A549 (cell line): ENCODE results near the gene SRSF11. TPM values are rescaled to one million over a fixed set of nuclear protein-coding genes. Genes with fewer than 3 reads are reported as not detected.

Experiments
- ATAC-seq, 2 experiments: fragments of 200-7000 bp in 1 of 2; fragments of >200 bp in 1 of 2; cut with Nextera tagmentation in 1 of 2; cut with Tn5 transposase in 1 of 2; 3 replicates each; pipeline versions ENCODE4 v1.8.0 to v1.9.1; 2018 to 2020; ENCODE audit warnings: mild to moderate bottlenecking in 1 of 2, moderate library complexity in 1 of 2
- CTCF ChIA-PET: fragments of 300-600 bp; sonication (Branson Sonifier 250); formaldehyde crosslinking; extraction: SDS; loops from one replicate; lab custom pipeline; 2021; ENCODE audit warnings: antibody characterized with exemption, inconsistent platforms; lab: Yijun Ruan, JAX
- POLR2A ChIA-PET: fragments of 350-600 bp; formaldehyde crosslinking; extraction: SDS; loops from one replicate; lab custom pipeline; 2021; ENCODE audit warnings: antibody characterized with exemption, inconsistent platforms; lab: Yijun Ruan, JAX
- DNase-seq, 2 experiments: peaks; one replicate each; pipeline versions ENCODE4 v3.0.0 to v3.0.0-alpha.2; 2011 to 2016; ENCODE audit warnings: low read depth in 1 of 2, low spot score in 1 of 2
- FAIRE-seq: peaks from 2 replicates; lab custom pipeline; 2011; peaks lifted over from hg19 to GRCh38; lab: Jason Lieb, UNC
- H3K27ac ChIP-seq, 2 experiments: fragments of >200 bp; sonication (Bioruptor Twin); formaldehyde crosslinking; 3 replicates each; pipeline ENCODE4 v1.5.1; 2016 to 2017
- H3K4me1 ChIP-seq: fragments of >200 bp; sonication (Bioruptor Twin); formaldehyde crosslinking; 3 replicates; pipeline ENCODE4 v1.6.1; 2016
- H3K4me2 ChIP-seq: fragments of >200 bp; sonication (Bioruptor Twin); formaldehyde crosslinking; 3 replicates; pipeline ENCODE4 v1.6.1; 2016
- H3K4me3 ChIP-seq: fragments of >200 bp; sonication (Bioruptor Twin); formaldehyde crosslinking; 3 replicates; pipeline ENCODE4 v1.5.1; 2016
- H3K9me3 ChIP-seq: fragments of >200 bp; sonication (Bioruptor Twin); formaldehyde crosslinking; 3 replicates; pipeline ENCODE4 v1.6.1; 2016
- CBX8 ChIP-seq: fragments of 200-600 bp; sonication (generic); IDR thresholded peaks from 2 replicates; pipeline ENCODE4 v1.6.1; 2016
- CHD4 ChIP-seq: fragments of 200-600 bp; sonication (generic); IDR thresholded peaks from 2 replicates; pipeline ENCODE4 v1.6.1; 2016; ENCODE audit warnings: antibody characterized with exemption, mild to moderate bottlenecking, borderline replicate concordance
- EHMT2 ChIP-seq: fragments of 200-600 bp; sonication (generic); IDR thresholded peaks from 2 replicates; pipeline ENCODE4 v1.6.1; 2016; ENCODE audit warnings: antibody characterized with exemption, low read depth, mild to moderate bottlenecking, moderate library complexity
- ELK1 ChIP-seq: fragments of 150-350 bp; IDR thresholded peaks from 2 replicates; pipeline ENCODE4 v1.6.1; 2014; ENCODE audit warnings: low read depth, mild to moderate bottlenecking, low read length
- EP300 ChIP-seq, 2 experiments: fragments of >200 bp; sonication (Bioruptor Twin); formaldehyde crosslinking; IDR thresholded peaks; 2 replicates in 1 of 2; 3 replicates in 1 of 2; pipeline ENCODE4 v1.6.1; 2016 to 2017
- ESRRA ChIP-seq: fragments of 150-350 bp; IDR thresholded peaks from 2 replicates; pipeline ENCODE4 v1.6.1; 2014; ENCODE audit warnings: mild to moderate bottlenecking, low read length, borderline replicate concordance
- FOSB ChIP-seq: fragments of 250-450 bp; sonication (Bioruptor Pico); IDR thresholded peaks from 2 replicates; pipeline ENCODE4 v1.5.0; 2020; ENCODE audit warnings: mild to moderate bottlenecking, moderate library complexity
- FOSL2 ChIP-seq, 2 experiments: fragments of 450-650 bp in 1 of 2; fragments of >200 bp in 1 of 2; sonication (Bioruptor Twin) in 1 of 2; formaldehyde crosslinking; IDR thresholded peaks; 2 replicates each; pipeline versions ENCODE4 v1.5.0 to v1.6.1; 2016 to 2020; ENCODE audit warnings: mild to moderate bottlenecking in 1 of 2, moderate library complexity in 1 of 2
- HES2 ChIP-seq: fragments of >200 bp; sonication (Bioruptor Twin); formaldehyde crosslinking; IDR thresholded peaks from 2 replicates; pipeline ENCODE4 v1.6.1; 2016
- JUN ChIP-seq, 2 experiments: fragments of >200 bp; sonication (Bioruptor Twin); formaldehyde crosslinking; IDR thresholded peaks; 2 replicates in 1 of 2; 3 replicates in 1 of 2; pipeline ENCODE4 v1.6.1; 2016 to 2017
- JUNB ChIP-seq: fragments of >200 bp; sonication (Bioruptor Twin); formaldehyde crosslinking; IDR thresholded peaks from 2 replicates; pipeline ENCODE4 v1.6.1; 2016
- KDM5A ChIP-seq: fragments of 200-600 bp; sonication (generic); IDR thresholded peaks from 2 replicates; pipeline ENCODE4 v1.6.1; 2016; ENCODE audit warnings: antibody characterized with exemption, mild to moderate bottlenecking
- NPAS2 ChIP-seq: fragments of 250-450 bp; sonication (Bioruptor Pico); IDR thresholded peaks from 2 replicates; pipeline ENCODE4 v1.8.0; 2022; ENCODE audit warnings: mild to moderate bottlenecking, moderate library complexity, borderline replicate concordance
- NR3C1 ChIP-seq: fragments of >200 bp; sonication (Bioruptor Twin); formaldehyde crosslinking; IDR thresholded peaks from 3 replicates; pipeline ENCODE4 v1.6.1; 2017
- POLR2A ChIP-seq: IDR thresholded peaks from 2 replicates; pipeline ENCODE4 v1.6.1; 2012; ENCODE audit warnings: mild to moderate bottlenecking, low read length
- POLR2AphosphoS2 ChIP-seq: conservative IDR thresholded peaks from 2 replicates; pipeline ENCODE4 v1.6.1; 2012; ENCODE audit warnings: low read length, improper control_type of control experiment, inconsistent platforms
- RARB ChIP-seq: fragments of 250-450 bp; sonication (Bioruptor Pico); IDR thresholded peaks from 2 replicates; pipeline ENCODE4 v1.8.0; 2021; ENCODE audit warnings: mild to moderate bottlenecking, moderate library complexity
- SMC3 ChIP-seq: fragments of >200 bp; sonication (Bioruptor Twin); formaldehyde crosslinking; IDR thresholded peaks from 3 replicates; pipeline ENCODE4 v1.6.1; 2018; ENCODE audit warnings: inconsistent platforms
- TFCP2L1 ChIP-seq: fragments of 250-450 bp; sonication (Bioruptor Pico); IDR thresholded peaks from 2 replicates; pipeline ENCODE4 v1.5.0; 2021; ENCODE audit warnings: mild to moderate bottlenecking
- ZSCAN20 ChIP-seq: fragments of 250-450 bp; sonication (Bioruptor Pico); IDR thresholded peaks from 2 replicates; pipeline ENCODE4 v1.8.0; 2022; ENCODE audit warnings: mild to moderate bottlenecking, moderate library complexity
- WGBS: methylation state at CpG from one replicate; pipeline ENCODE4 v1.1.6; 2017; ENCODE audit errors: missing lambda C conversion rate; 5-methylcytosine and 5-hydroxymethylcytosine counted together
- polyA plus RNA-seq, 4 experiments: library from polyadenylated mRNA; depleted of rRNA in 3 of 4; stranded (reverse); fragments of >200 nt; fragmentation: RNase III in 1 of 4; extraction: RNeasy Plus Mini Kit Qiagen cat#74134 plus additional on column Dnase treatment in 1 of 4; gene quantifications; 2 replicates in 3 of 4; 3 replicates in 1 of 4; pipeline ENCODE4 v1.2.3, GENCODE V29; 2011 to 2017
- TF ChIP-seq, protein P1 (sequence below): fragments of >200 bp; sonication (Bioruptor Twin); formaldehyde crosslinking; IDR thresholded peaks from 3 replicates; pipeline ENCODE4 v1.6.1; 2016

SRSF11 gene
- polyA plus RNA-seq, 2 of the 4 experiments (the other 2 are of a cell fraction) = 144 to 172 TPM

DNA sequence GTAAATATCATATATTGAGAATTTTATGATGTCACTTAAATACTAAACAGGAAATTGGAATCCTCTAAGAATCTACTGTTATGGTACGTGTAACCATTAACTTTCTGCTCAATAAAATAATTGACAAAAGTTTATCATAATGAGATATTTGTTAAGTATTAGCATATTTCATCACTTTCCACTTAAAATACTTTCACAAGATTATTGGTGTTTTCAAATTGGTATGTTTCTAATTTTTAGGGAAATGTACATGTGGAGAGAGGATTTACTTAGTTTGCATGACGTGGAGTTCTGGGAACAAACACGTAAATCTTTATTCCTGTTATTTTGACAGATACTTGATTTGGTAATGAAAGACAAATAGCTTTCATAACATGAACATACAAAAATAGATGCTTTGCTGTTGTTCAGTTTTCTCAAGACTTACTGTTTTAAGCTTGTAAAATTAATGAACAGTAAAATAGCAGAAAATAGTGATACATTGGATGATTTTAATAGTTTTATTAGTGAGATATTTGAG, 1.6 kb downstream of the SRSF11 start:
- Histone ChIP-seq H3K4me3 (peak overlapping the region; percentile 69), H3K9me3 (no peaks in the 10 kb centered on the region), H3K4me1 (peaks cover 49% of the 10 kb centered on the region), H3K4me2 (peak overlapping the region; percentile 83), H3K27ac (peak overlapping the region in 1 of 2 experiments; percentile 91; a peak in 2 of 6 replicates)
- ChIA-PET POLR2A (no interaction called here), CTCF (no interaction called here)
- 41% methylated on average over 3 of the region's 3 CpGs for WGBS
- no peak for ATAC-seq
- FAIRE-seq = no peak
- no peak for TF ChIP-seq TFCP2L1 (CRISPR knock-in tag)
- no peak for DNase-seq

DNA sequence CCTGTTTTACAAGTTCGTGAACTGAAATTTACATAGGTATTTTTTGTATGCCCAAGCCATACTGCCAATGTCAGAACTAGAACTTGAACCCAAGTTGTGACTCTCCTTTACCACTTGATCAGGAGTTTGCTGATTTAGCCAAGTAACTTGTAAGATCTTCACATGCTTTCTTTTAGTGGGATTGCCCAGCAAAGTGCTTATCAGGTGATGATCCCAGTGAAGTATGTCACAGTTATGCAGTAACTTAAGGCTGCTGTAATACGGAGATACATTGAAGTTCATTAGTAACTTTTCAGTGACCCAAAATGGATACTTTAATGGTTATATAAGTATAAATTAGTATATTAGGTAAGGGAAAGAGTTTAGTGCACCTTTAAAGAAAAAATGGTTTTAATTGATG, 3.8 kb downstream of the SRSF11 start:
- CTCF ChIA-PET = no interaction called here
- DNase-seq (no peak), FAIRE-seq (no peak), ATAC-seq (no peak)
- H3K27ac ChIP-seq = no peak overlapping the region
- no peaks in the 10 kb centered on the region for H3K9me3 ChIP-seq
- H3K4me1 ChIP-seq = peaks cover 56% of the 10 kb centered on the region
- POLR2A ChIA-PET = no interaction called here
- no peak overlapping the region for H3K4me2 ChIP-seq
- H3K4me3 ChIP-seq = no peak overlapping the region
- TF ChIP-seq JUN (IDR thresholded peaks at IDR 0.05) = no peak
- TF ChIP-seq JUNB = no peak
- no peak for TF ChIP-seq NR3C1
- no peak for TF ChIP-seq FOSB (CRISPR knock-in tag)
- no peak for TF ChIP-seq POLR2A
- TF ChIP-seq FOSL2 (IDR thresholded peaks at IDR 0.05) = no peak
- TF ChIP-seq FOSL2 (CRISPR knock-in tag; IDR thresholded peaks at IDR 0.05) = no peak
- TF ChIP-seq RARB = no peak
- no peak for TF ChIP-seq KDM5A
- no peak for TF ChIP-seq EP300 (IDR thresholded peaks at IDR 0.05)
- TF ChIP-seq ZSCAN20 (CRISPR knock-in tag) = no peak
- no peak for TF ChIP-seq POLR2AphosphoS2
- no peak for TF ChIP-seq EHMT2
- 89% methylated on average over 2 of the region's 2 CpGs for WGBS

- FAIRE-seq = no peak
- ChIA-PET CTCF (no interaction called here), POLR2A (no interaction called here)
Measured at GRCh38 chr1:70227439-70227838, 6.3 kb downstream of the SRSF11 start.

GRCh38 chr1:70228670-70229069, 7.5 kb downstream of the SRSF11 start:
- Histone ChIP-seq H3K4me1 (peaks cover 39% of the 10 kb centered on the region), H3K4me2 (no peak overlapping the region), H3K4me3 (no peak overlapping the region), H3K27ac (no peak overlapping the region), H3K9me3 (no peaks in the 10 kb centered on the region)
- FAIRE-seq (no peak), DNase-seq (no peak), ATAC-seq (no peak)
- WGBS = 85% methylated on average over 2 of the region's 2 CpGs
- TF ChIP-seq CBX8 (no peak), KDM5A (no peak), EHMT2 (no peak), FOSB (CRISPR knock-in tag) (no peak), HES2 (no peak), CHD4 (no peak), JUN (IDR thresholded peaks at IDR 0.05) (no peak), POLR2A (no peak), NPAS2 (CRISPR knock-in tag) (no peak)
- TF ChIP-seq, protein P1, sequence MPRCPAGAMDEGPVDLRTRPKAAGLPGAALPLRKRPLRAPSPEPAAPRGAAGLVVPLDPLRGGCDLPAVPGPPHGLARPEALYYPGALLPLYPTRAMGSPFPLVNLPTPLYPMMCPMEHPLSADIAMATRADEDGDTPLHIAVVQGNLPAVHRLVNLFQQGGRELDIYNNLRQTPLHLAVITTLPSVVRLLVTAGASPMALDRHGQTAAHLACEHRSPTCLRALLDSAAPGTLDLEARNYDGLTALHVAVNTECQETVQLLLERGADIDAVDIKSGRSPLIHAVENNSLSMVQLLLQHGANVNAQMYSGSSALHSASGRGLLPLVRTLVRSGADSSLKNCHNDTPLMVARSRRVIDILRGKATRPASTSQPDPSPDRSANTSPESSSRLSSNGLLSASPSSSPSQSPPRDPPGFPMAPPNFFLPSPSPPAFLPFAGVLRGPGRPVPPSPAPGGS = no peak
- ChIA-PET POLR2A (no interaction called here), CTCF (interaction anchor here (0.7 kb wide), 1 partner anchor 12 kb away, joined by 4 read pairs; no protein-coding TSS in a partner anchor)

More at GRCh38 chr1:70227439-70227838, 6.3 kb downstream of the SRSF11 start:
- no peaks in the 10 kb centered on the region for H3K9me3 ChIP-seq
- no peak for TF ChIP-seq POLR2AphosphoS2
- no peak for TF ChIP-seq ESRRA
- TF ChIP-seq, protein P1 = no peak
- TF ChIP-seq SMC3 = no peak
- no peak for TF ChIP-seq ELK1
- TF ChIP-seq CBX8 = no peak
- TF ChIP-seq, all 56 proteins: peak for 0
- WGBS = 85% methylated on average over 1 of the region's 1 CpG
- H3K4me1 ChIP-seq = peaks cover 52% of the 10 kb centered on the region
- H3K4me3 ChIP-seq = no peak overlapping the region
- H3K27ac ChIP-seq = no peak overlapping the region
- ATAC-seq (peak in 1 of 2 experiments; percentile 27; a peak in 1 of 6 replicates), DNase-seq (no peak)
- H3K4me2 ChIP-seq = no peak overlapping the region
